NCI-H526 (cell line): Measurements from ENCODE around the gene GUCY2F.

Source experiments
- DNase-seq, 2 experiments: peaks; one replicate each; lab custom pipeline; 2025; lab: John Stamatoyannopoulos, UW

GUCY2F gene

GRCh38 chrX:109343671-109344070 is 138.2 kb downstream of the GUCY2F start:
- no peak for DNase-seq

GRCh38 chrX:109336141-109336540 is 145.7 kb downstream of the GUCY2F start:
- no peak for DNase-seq

GRCh38 chrX:109327251-109327650 is 154.6 kb downstream of the GUCY2F start:
- no peak for DNase-seq
